ENCODE data around the gene POLDIP2. TPM values are rescaled to one million over a fixed set of nuclear protein-coding genes. Genes with fewer than 3 reads are reported as not detected.
A peak's percentile ranks its signal among the peaks of the same experiment; 100 is the strongest.

Gene POLDIP2
- total and polyA plus RNA-seq, 9 of the 15 experiments (the other 6 are each of a cell fraction or from before 2014, with no cell fraction given): 22.0 to 137 (median 104) TPM

- Histone ChIP-seq H3K79me2 (ENCODE audit: control insufficient read depth, insufficient read depth, low read length) (no peaks in the 10 kb centered on the region), H2AFZ (ENCODE audit: low read depth, low read length) (no peak overlapping the region), H3K4me1 (replicated peaks in 1 of 2; ENCODE audit: control insufficient read depth in 2 of 2, insufficient read depth in 2 of 2, low read length in 2 of 2) (peaks cover 0 to 3% of the 10 kb centered on the region in 2 experiments; a peak in 4 of 5 replicates), H3K4me2 (ENCODE audit: insufficient read depth, low read length) (no peak overlapping the region), H3K9me1 (ENCODE audit: control insufficient read depth, insufficient read depth, low read length) (no peaks in the 10 kb centered on the region), H4K20me1 (replicated peaks; ENCODE audit: control insufficient read depth, insufficient read depth, low read length) (0 out of 2 replicates have a peak, but pooled peaks cover 8% of the 10 kb centered on the region), H3K9ac (ENCODE audit: insufficient read depth in 1 of 2, low read depth in 2 of 2, low read length in 2 of 2) (0 out of 4 replicates have a peak overlapping the region, but pooled peaks of 1 of the 2 experiments have one; percentile 32), H3K4me3 (no peak overlapping the region), H3K27me3 (ENCODE audit: control insufficient read depth in 2 of 2, insufficient read depth in 2 of 2, low read length in 2 of 2) (no peaks in the 10 kb centered on the region), H3K9me3 (replicated peaks; ENCODE audit: control insufficient read depth, insufficient read depth, low read depth, low read length) (no peaks in the 10 kb centered on the region), H3K36me3 (ENCODE audit: control insufficient read depth, insufficient read depth, low read length) (0 out of 3 replicates have a peak, but pooled peaks cover 1% of the 10 kb centered on the region), H3K27ac (ENCODE audit: extremely low read depth, low read depth, low read length) (no peak overlapping the region)
- in situ Hi-C loops (cut with MboI): no loop called here
- TF ChIP-seq POLR2G (IDR thresholded peaks at IDR 0.05; ENCODE audit: low read depth, low read length): 0 out of 2 replicates have a peak, but pooled peaks have one; percentile 22
- no peak for TF ChIP-seq SPI1 (IDR thresholded peaks at IDR 0.05; ENCODE audit: borderline replicate concordance, low read depth, low read length)
- ATAC-seq (peak; percentile 43; the same call in 1 of the 3 replicates), DNase-seq (ENCODE audit: extremely low read depth in 1 of 4, low spot score in 3 of 4) (no peak), FAIRE-seq (no peak)
- intact Hi-C loops (cut with micrococcal nuclease): no loop called here
- CTCF ChIA-PET (ENCODE audit: low intra/inter-chr PET ratio): no interaction called here
- POLR2A ChIA-PET: interaction anchor here (0.9 to 1.5 kb wide), 3 partner anchors 9 to 28 kb away, joined by 3 to 7 read pairs (median 5); partner anchors contain the start of gene SLC46A1
- WGBS (ENCODE audit: insufficient coverage, low coverage, missing lambda C conversion rate): 52% methylated on average over 6 of the region's 6 CpGs
- no TSS peak for BruUV-seq (replicated peaks)
These were observed 39.4 kb upstream of the POLDIP2 start for GRCh38 chr17:28396635-28397239.

- no peak for FAIRE-seq
- POLR2A ChIA-PET: interaction anchor here (0.8 to 1.5 kb wide), 3 partner anchors 9 to 27 kb away, joined by 3 to 7 read pairs (median 5); partner anchors contain the start of gene SLC46A1
- TF ChIP-seq NFE2L1 (tag; IDR thresholded peaks at IDR 0.05; ENCODE audit: borderline replicate concordance, low read depth): no peak
- TF ChIP-seq RB1 (IDR thresholded peaks at IDR 0.05; ENCODE audit: low read depth): no peak
- TF ChIP-seq ZBTB43 (CRISPR knock-in tag; IDR thresholded peaks at IDR 0.05): no peak
- TF ChIP-seq LEF1 (IDR thresholded peaks at IDR 0.05): no peak
- no peak for TF ChIP-seq MEIS2 (IDR thresholded peaks at IDR 0.05; ENCODE audit: partially characterized antibody)
- no peak for TF ChIP-seq ZNF3 (CRISPR knock-in tag; IDR thresholded peaks at IDR 0.05)
- no peak for TF ChIP-seq ZNF197 (CRISPR knock-in tag; IDR thresholded peaks at IDR 0.05; ENCODE audit: low read depth)
- TF ChIP-seq TAF1 (IDR thresholded peaks at IDR 0.05; ENCODE audit: control insufficient read depth, extremely low read depth, insufficient read depth, low read length, severe bottlenecking): no peak
- no peak for TF ChIP-seq E2F6 (IDR thresholded peaks at IDR 0.05; ENCODE audit: borderline replicate concordance in 1 of 2, extremely low read depth in 1 of 2, insufficient read depth in 1 of 2, insufficient read length in 1 of 2, low read depth in 1 of 2, low read length in 1 of 2, poor library complexity in 1 of 2, severe bottlenecking in 1 of 2)
- no peak for TF ChIP-seq POLR2H (tag; IDR thresholded peaks at IDR 0.05; ENCODE audit: low read depth)
These were observed 38.6 kb upstream of the POLDIP2 start for GRCh38 chr17:28395968-28396367.

More at GRCh38 chr17:28395968-28396367, 38.6 kb upstream of the POLDIP2 start:
- ATAC-seq (no peak), DNase-seq (ENCODE audit: extremely low read depth in 1 of 4, low spot score in 3 of 4) (no peak)
- Histone ChIP-seq H3K4me3 (no peak overlapping the region), H2AFZ (ENCODE audit: low read depth, low read length) (no peak overlapping the region), H3K36me3 (ENCODE audit: control insufficient read depth, insufficient read depth, low read length) (no peaks in the 10 kb centered on the region), H3K27me3 (ENCODE audit: control insufficient read depth in 2 of 2, insufficient read depth in 2 of 2, low read length in 2 of 2) (no peaks in the 10 kb centered on the region), H3K9me1 (ENCODE audit: control insufficient read depth, insufficient read depth, low read length) (no peaks in the 10 kb centered on the region), H3K79me2 (ENCODE audit: control insufficient read depth, insufficient read depth, low read length) (no peaks in the 10 kb centered on the region), H3K4me2 (ENCODE audit: insufficient read depth, low read length) (no peak overlapping the region), H3K9me3 (replicated peaks; ENCODE audit: control insufficient read depth, insufficient read depth, low read depth, low read length) (no peaks in the 10 kb centered on the region), H3K4me1 (replicated peaks in 1 of 2; ENCODE audit: control insufficient read depth in 2 of 2, insufficient read depth in 2 of 2, low read length in 2 of 2) (peaks cover 3 to 8% of the 10 kb centered on the region in 2 experiments; a peak in 4 of 5 replicates), H4K20me1 (replicated peaks; ENCODE audit: control insufficient read depth, insufficient read depth, low read length) (0 out of 2 replicates have a peak, but pooled peaks cover 8% of the 10 kb centered on the region), H3K27ac (ENCODE audit: extremely low read depth, low read depth, low read length) (no peak overlapping the region), H3K9ac (ENCODE audit: insufficient read depth in 1 of 2, low read depth in 2 of 2, low read length in 2 of 2) (no peak overlapping the region)
- intact Hi-C loops (cut with micrococcal nuclease) (no loop called here), in situ Hi-C loops (cut with MboI) (no loop called here)
- no TSS peak for BruUV-seq (replicated peaks)
- WGBS (ENCODE audit: insufficient coverage, low coverage, missing lambda C conversion rate): 44% methylated on average over 6 of the region's 6 CpGs
- CTCF ChIA-PET (ENCODE audit: low intra/inter-chr PET ratio): no interaction called here

Measured in K562 (cell line).